Brain pericyte (primary cell): Measurements from ENCODE around the gene ZNF124.
"Not testable (repeated sequence)": the region's sequence is repeated elsewhere in the genome, so short reads cannot be mapped to it uniquely, and the experiment has no call there.

Experiments used
- DNase-seq: peaks from one replicate; pipeline ENCODE4 v3.0.0-alpha.2; 2012; ENCODE audit warnings: low read depth, low spot score

Gene ZNF124

GRCh38 chr1:247172996-247173395, 1.2 kb upstream of the ZNF124 start:
- no peak for DNase-seq

GRCh38 chr1:247171443-247171842, 377 bp downstream of the ZNF124 start:
- not testable (repeated sequence) for DNase-seq

- DNase-seq: no peak
These were observed 6.1 kb downstream of the ZNF124 start for GRCh38 chr1:247165674-247166073.

GRCh38 chr1:247164694-247165093, 7.1 kb downstream of the ZNF124 start:
- no peak for DNase-seq

GRCh38 chr1:247156787-247157232, 15.0 kb downstream of the ZNF124 start:
- DNase-seq: no peak

GRCh38 chr1:247147781-247148180, 24.0 kb downstream of the ZNF124 start:
- DNase-seq: no peak

GRCh38 chr1:247147120-247147519, 24.7 kb downstream of the ZNF124 start:
- DNase-seq: not testable (repeated sequence)

GRCh38 chr1:247146671-247147070, 25.1 kb downstream of the ZNF124 start:
- no peak for DNase-seq

- no peak for DNase-seq
These were observed 26.5 kb downstream of the ZNF124 start for GRCh38 chr1:247145279-247145678.

GRCh38 chr1:247139557-247139956, 32.3 kb downstream of the ZNF124 start:
- DNase-seq: not testable (repeated sequence)

- no peak for DNase-seq
These were observed 40.6 kb downstream of the ZNF124 start for GRCh38 chr1:247131236-247131635.

- DNase-seq: not testable (repeated sequence)
These were observed 44.1 kb downstream of the ZNF124 start for GRCh38 chr1:247127519-247128282.

- not testable (repeated sequence) for DNase-seq
These were observed 45.2 kb downstream of the ZNF124 start for GRCh38 chr1:247126601-247127000.

GRCh38 chr1:247126166-247126565, 45.7 kb downstream of the ZNF124 start:
- DNase-seq: not testable (repeated sequence)

GRCh38 chr1:247121382-247121781, 50.4 kb downstream of the ZNF124 start:
- no peak for DNase-seq

GRCh38 chr1:247120408-247120668, 51.5 kb downstream of the ZNF124 start:
- not testable (repeated sequence) for DNase-seq

GRCh38 chr1:247119600-247120407, 52.0 kb downstream of the ZNF124 start:
- DNase-seq: no peak

GRCh38 chr1:247118946-247119446, 52.8 kb downstream of the ZNF124 start:
- DNase-seq: no peak

GRCh38 chr1:247115545-247115944, 56.3 kb downstream of the ZNF124 start:
- DNase-seq: no peak

- DNase-seq: no peak
These were observed 56.7 kb downstream of the ZNF124 start for GRCh38 chr1:247115141-247115510.

GRCh38 chr1:247114351-247115140, 57.3 kb downstream of the ZNF124 start:
- no peak for DNase-seq

- DNase-seq: no peak
These were observed 58.0 kb downstream of the ZNF124 start for GRCh38 chr1:247113733-247114271.
